Measurements from ENCODE around the gene LAMA5.

LAMA5 gene

GRCh38 chr20:62359491-62360121 is 7.5 kb downstream of the LAMA5 start:
- no peak for DNase-seq (ENCODE audit: low spot score)

- no peak for DNase-seq (ENCODE audit: low spot score)
Observed at GRCh38 chr20:62359043-62359490, 8.0 kb downstream of the LAMA5 start.

GRCh38 chr20:62358171-62359042 is 8.7 kb downstream of the LAMA5 start:
- no peak for DNase-seq (ENCODE audit: low spot score)

- no peak for DNase-seq (ENCODE audit: low spot score)
Observed at GRCh38 chr20:62357681-62358080, 9.4 kb downstream of the LAMA5 start.

- no peak for DNase-seq (ENCODE audit: low spot score)
Observed at GRCh38 chr20:62357187-62357667, 9.9 kb downstream of the LAMA5 start.

GRCh38 chr20:62356589-62357186 is 10.4 kb downstream of the LAMA5 start:
- no peak for DNase-seq (ENCODE audit: low spot score)

GRCh38 chr20:62355878-62356588 is 11.1 kb downstream of the LAMA5 start:
- no peak for DNase-seq (ENCODE audit: low spot score)

GRCh38 chr20:62355516-62355877 is 11.6 kb downstream of the LAMA5 start:
- DNase-seq (ENCODE audit: low spot score), result no peak

- no peak for DNase-seq (ENCODE audit: low spot score)
Observed at GRCh38 chr20:62354811-62355341, 12.2 kb downstream of the LAMA5 start.

GRCh38 chr20:62354031-62354808 is 12.9 kb downstream of the LAMA5 start:
- no peak for DNase-seq (ENCODE audit: low spot score)

GRCh38 chr20:62353289-62354030 is 13.7 kb downstream of the LAMA5 start:
- DNase-seq (ENCODE audit: low spot score), result no peak

GRCh38 chr20:62352402-62353288 is 14.5 kb downstream of the LAMA5 start:
- DNase-seq (ENCODE audit: low spot score), result no peak

- DNase-seq (ENCODE audit: low spot score), result no peak
Observed at GRCh38 chr20:62351469-62352401, 15.4 kb downstream of the LAMA5 start.

GRCh38 chr20:62350629-62351422 is 16.3 kb downstream of the LAMA5 start:
- DNase-seq (ENCODE audit: low spot score), result no peak

- no peak for DNase-seq (ENCODE audit: low spot score)
Observed at GRCh38 chr20:62350098-62350628, 16.9 kb downstream of the LAMA5 start.

GRCh38 chr20:62349556-62350097 is 17.5 kb downstream of the LAMA5 start:
- no peak for DNase-seq (ENCODE audit: low spot score)

- no peak for DNase-seq (ENCODE audit: low spot score)
Observed at GRCh38 chr20:62348604-62349003, 18.5 kb downstream of the LAMA5 start.
